Activated CD4-positive, alpha-beta T cell treated with anti-CD3 and anti-CD28 coated beads, Interleukin-2, amount 10 ng/mL, durations not matched to agents 7 days and 5 days (primary cell): ENCODE data around the gene PDCD1. TPM values are rescaled to one million over a fixed set of nuclear protein-coding genes. Genes with fewer than 3 reads are reported as not detected.
"Not testable (repeated sequence)": the region's sequence is repeated elsewhere in the genome, so short reads cannot be mapped to it uniquely, and the experiment has no call there.

Source experiments
- CTCF ChIA-PET: fragments of 350-600 bp; sonication (Branson Sonifier 250); formaldehyde crosslinking; loops from one replicate; lab custom pipeline; 2021; ENCODE audit warnings: antibody characterized with exemption; lab: Charles Lee
- POLR2A ChIA-PET: fragments of 350-600 bp; sonication (Branson Sonifier 250); formaldehyde crosslinking; loops from one replicate; lab custom pipeline; 2021; ENCODE audit warnings: antibody characterized with exemption; lab: Charles Lee
- DNase-seq: peaks from one replicate; pipeline ENCODE4 v3.0.0-alpha.2; 2020
- H3K27ac Mint-ChIP-seq: one replicate; pipeline ENCODE4 v1.8.0; 2021; ENCODE audit warnings: mild to moderate bottlenecking, moderate library complexity, mixed read lengths
- H3K27me3 Mint-ChIP-seq: one replicate; pipeline ENCODE4 v1.8.0; 2021; ENCODE audit warnings: mixed read lengths
- H3K36me3 Mint-ChIP-seq: one replicate; pipeline ENCODE4 v1.8.0; 2021; ENCODE audit warnings: low read depth, mixed read lengths
- H3K4me1 Mint-ChIP-seq: one replicate; pipeline ENCODE4 v1.8.0; 2021; ENCODE audit warnings: mixed read lengths
- H3K4me3 Mint-ChIP-seq: one replicate; pipeline ENCODE4 v1.8.0; 2021; ENCODE audit warnings: mild to moderate bottlenecking, moderate library complexity, mixed read lengths
- H3K9me3 Mint-ChIP-seq: one replicate; pipeline ENCODE4 v1.8.0; 2021; ENCODE audit warnings: mixed read lengths
- total RNA-seq, 2 experiments: library from RNA; stranded (reverse); gene quantifications; one replicate each; pipeline ENCODE4 v1.2.3, GENCODE V29; 2021

Gene PDCD1
- total RNA-seq, 2 experiments from 2014 or later: 4.7 to 4.9 TPM

- CTCF ChIA-PET: interaction anchor here (1.1 to 3.6 kb wide), 2 partner anchors 146 to 179 kb away, joined by 3 to 22 read pairs; partner anchors contain the start of genes D2HGDH and ING5
- Mint-ChIP-seq H3K4me1 (peaks cover 37% of the 10 kb centered on the region), H3K36me3 (peaks cover 12% of the 10 kb centered on the region), H3K27ac (peak overlapping the region; percentile 94), H3K4me3 (peak overlapping the region; percentile 82), H3K27me3 (peaks cover 2% of the 10 kb centered on the region), H3K9me3 (no peaks in the 10 kb centered on the region)
- no peak for DNase-seq
- POLR2A ChIA-PET: interaction anchor here (0.6 kb wide), 1 partner anchor 12 kb away, joined by 3 read pairs; no protein-coding TSS in a partner anchor
These were observed 21.8 kb upstream of the PDCD1 start for GRCh38 chr2:241880311-241881073.

GRCh38 chr2:241879326-241879725 is 20.6 kb upstream of the PDCD1 start:
- CTCF ChIA-PET: interaction anchor here (1.1 to 3.6 kb wide), 14 partner anchors 9 to 1028 kb away, joined by 3 to 22 read pairs (median 4); partner anchors contain the start of genes D2HGDH, DTYMK, ING5 and RTP5
- H3K4me3 Mint-ChIP-seq: no peak overlapping the region
- H3K27ac Mint-ChIP-seq: peak overlapping the region; percentile 82
- peaks cover 2% of the 10 kb centered on the region for H3K27me3 Mint-ChIP-seq
- DNase-seq: no peak
- H3K9me3 Mint-ChIP-seq: no peaks in the 10 kb centered on the region
- H3K36me3 Mint-ChIP-seq: peaks cover 7% of the 10 kb centered on the region
- H3K4me1 Mint-ChIP-seq: peaks cover 34% of the 10 kb centered on the region
- POLR2A ChIA-PET: no interaction called here

- no peak overlapping the region for H3K27ac Mint-ChIP-seq
- peaks cover 2% of the 10 kb centered on the region for H3K27me3 Mint-ChIP-seq
- DNase-seq: peak; percentile 78
- H3K4me1 Mint-ChIP-seq: peaks cover 34% of the 10 kb centered on the region
- ChIA-PET CTCF (interaction anchor here (0.6 to 3.6 kb wide), 23 partner anchors 8 to 1027 kb away, joined by 3 to 22 read pairs (median 3); partner anchors contain the start of genes DTYMK, ING5 and RTP5), POLR2A (no interaction called here)
- H3K4me3 Mint-ChIP-seq: no peak overlapping the region
- H3K9me3 Mint-ChIP-seq: no peaks in the 10 kb centered on the region
- H3K36me3 Mint-ChIP-seq: peaks cover 4% of the 10 kb centered on the region
These were observed 19.6 kb upstream of the PDCD1 start for GRCh38 chr2:241877989-241878970.

GRCh38 chr2:241877197-241877685 is 18.5 kb upstream of the PDCD1 start:
- ChIA-PET CTCF (interaction anchor here (1.4 to 3.6 kb wide), 3 partner anchors 9 to 176 kb away, joined by 3 to 22 read pairs (median 19); partner anchors contain the start of genes ING5 and RTP5), POLR2A (no interaction called here)
- Mint-ChIP-seq H3K27ac (peak overlapping the region; percentile 54), H3K27me3 (peaks cover 2% of the 10 kb centered on the region), H3K4me3 (no peak overlapping the region), H3K4me1 (peaks cover 23% of the 10 kb centered on the region), H3K36me3 (no peaks in the 10 kb centered on the region), H3K9me3 (no peaks in the 10 kb centered on the region)
- DNase-seq: no peak

- no peak for DNase-seq
- ChIA-PET POLR2A (no interaction called here), CTCF (interaction anchor here (3.1 kb wide), 1 partner anchor 8 kb away, joined by 19 read pairs; the partner anchor contains the start of gene RTP5)
- no peaks in the 10 kb centered on the region for H3K36me3 Mint-ChIP-seq
- H3K27me3 Mint-ChIP-seq: peaks cover 2% of the 10 kb centered on the region
- H3K9me3 Mint-ChIP-seq: no peaks in the 10 kb centered on the region
- H3K4me3 Mint-ChIP-seq: no peak overlapping the region
- peaks cover 18% of the 10 kb centered on the region for H3K4me1 Mint-ChIP-seq
- H3K27ac Mint-ChIP-seq: peak overlapping the region; percentile 54
These were observed 18.0 kb upstream of the PDCD1 start for GRCh38 chr2:241876528-241877196.

- not testable (repeated sequence) for H3K27ac Mint-ChIP-seq, DNase-seq
- CTCF ChIA-PET: interaction anchor here (0.7 kb wide), 1 partner anchor 98 kb away, joined by 3 read pairs; no protein-coding TSS in a partner anchor
These were observed 17.2 kb upstream of the PDCD1 start for GRCh38 chr2:241875754-241876527.

GRCh38 chr2:241874277-241874925 is 15.7 kb upstream of the PDCD1 start:
- H3K9me3 Mint-ChIP-seq: no peaks in the 10 kb centered on the region
- H3K4me1 Mint-ChIP-seq: peaks cover 7% of the 10 kb centered on the region
- no peak overlapping the region for H3K27ac Mint-ChIP-seq
- ChIA-PET POLR2A (no interaction called here), CTCF (no interaction called here)
- no peak overlapping the region for H3K4me3 Mint-ChIP-seq
- peaks cover 4% of the 10 kb centered on the region for H3K27me3 Mint-ChIP-seq
- no peaks in the 10 kb centered on the region for H3K36me3 Mint-ChIP-seq
- no peak for DNase-seq

More at GRCh38 chr2:241875754-241876527, 17.2 kb upstream of the PDCD1 start:
- H3K36me3 Mint-ChIP-seq, H3K9me3 Mint-ChIP-seq, H3K4me3 Mint-ChIP-seq, POLR2A ChIA-PET, H3K27me3 Mint-ChIP-seq: not testable (repeated sequence)
- peaks cover 16% of the 10 kb centered on the region for H3K4me1 Mint-ChIP-seq

GRCh38 chr2:241873803-241874110 is 15.1 kb upstream of the PDCD1 start:
- ChIA-PET POLR2A (no interaction called here), CTCF (no interaction called here)
- no peak for DNase-seq
- no peaks in the 10 kb centered on the region for H3K9me3 Mint-ChIP-seq
- H3K36me3 Mint-ChIP-seq: no peaks in the 10 kb centered on the region
- H3K4me1 Mint-ChIP-seq: peaks cover 13% of the 10 kb centered on the region
- H3K4me3 Mint-ChIP-seq: no peak overlapping the region
- peaks cover 7% of the 10 kb centered on the region for H3K27me3 Mint-ChIP-seq
- no peak overlapping the region for H3K27ac Mint-ChIP-seq

- Mint-ChIP-seq H3K36me3 (no peaks in the 10 kb centered on the region), H3K27me3 (peaks cover 7% of the 10 kb centered on the region), H3K4me3 (no peak overlapping the region), H3K4me1 (peaks cover 18% of the 10 kb centered on the region), H3K9me3 (no peaks in the 10 kb centered on the region), H3K27ac (no peak overlapping the region)
- ChIA-PET POLR2A (no interaction called here), CTCF (no interaction called here)
- no peak for DNase-seq
These were observed 14.5 kb upstream of the PDCD1 start for GRCh38 chr2:241873081-241873802.

GRCh38 chr2:241872313-241872642 is 13.6 kb upstream of the PDCD1 start:
- DNase-seq: no peak
- Mint-ChIP-seq H3K36me3 (no peaks in the 10 kb centered on the region), H3K4me1 (peaks cover 28% of the 10 kb centered on the region), H3K4me3 (no peak overlapping the region), H3K9me3 (no peaks in the 10 kb centered on the region), H3K27me3 (peaks cover 7% of the 10 kb centered on the region), H3K27ac (peak overlapping the region; percentile 13)
- ChIA-PET POLR2A (no interaction called here), CTCF (no interaction called here)
